HG02970 (cell line): ENCODE measurements around the gene KIF21B.

Experiments
- ATAC-seq: cut with Tn5 transposase; IDR thresholded peaks from one replicate; pipeline ENCODE4 v1.9.1; 2021; ENCODE audit warnings: mild to moderate bottlenecking, moderate library complexity, moderate number of reproducible peaks; ENCODE audit not compliant: unreplicated experiment, low FRiP score

The KIF21B gene

DNA sequence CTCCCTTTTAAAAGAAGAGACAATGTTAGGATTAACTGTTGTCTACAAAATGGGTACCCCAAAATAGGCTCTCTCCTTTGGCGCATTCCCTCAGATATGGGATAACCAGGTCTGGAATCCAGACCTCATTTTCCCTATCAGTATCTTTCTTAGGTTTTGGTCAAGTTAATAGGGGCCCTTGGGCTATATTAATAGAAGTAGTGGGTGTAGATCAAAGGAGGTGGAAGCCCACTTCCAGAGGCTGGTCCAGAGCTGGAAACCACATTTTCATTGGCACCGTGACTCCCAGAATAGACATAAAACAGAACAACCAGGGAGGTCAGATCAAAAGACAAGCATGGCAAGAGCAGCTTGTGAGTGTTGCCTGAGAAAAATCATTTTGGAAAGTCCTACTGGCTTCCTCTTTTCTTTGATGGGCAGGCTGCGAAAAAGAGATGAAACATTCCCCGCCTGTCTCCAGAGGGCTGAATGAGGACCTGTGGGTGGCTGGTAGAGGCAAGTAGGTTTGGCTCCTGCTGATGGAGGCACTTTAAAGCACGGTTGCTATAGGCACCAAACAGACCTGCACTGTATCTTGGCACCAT is 25.8 kb upstream of the KIF21B start:
- no peak for ATAC-seq

DNA sequence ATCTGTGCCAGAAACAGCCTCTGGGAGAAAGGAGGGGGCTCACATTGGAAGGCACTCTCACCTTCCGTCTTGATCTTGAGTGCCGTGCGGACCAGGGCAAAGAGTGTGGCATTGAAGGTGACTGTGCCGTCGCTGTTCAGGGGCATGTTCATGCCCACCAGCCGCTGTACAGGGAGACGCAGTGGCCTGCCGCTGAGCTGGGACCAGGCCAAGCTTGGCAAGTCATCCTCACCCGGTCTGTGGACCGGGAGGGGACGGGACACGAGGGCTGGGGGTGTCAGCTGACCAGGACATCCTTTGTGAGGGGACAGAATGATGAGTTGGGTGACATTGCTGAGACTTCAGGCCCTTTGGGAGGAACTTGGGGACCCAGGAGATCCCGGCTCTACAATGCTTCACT is 25.0 kb upstream of the KIF21B start:
- no peak for ATAC-seq

DNA sequence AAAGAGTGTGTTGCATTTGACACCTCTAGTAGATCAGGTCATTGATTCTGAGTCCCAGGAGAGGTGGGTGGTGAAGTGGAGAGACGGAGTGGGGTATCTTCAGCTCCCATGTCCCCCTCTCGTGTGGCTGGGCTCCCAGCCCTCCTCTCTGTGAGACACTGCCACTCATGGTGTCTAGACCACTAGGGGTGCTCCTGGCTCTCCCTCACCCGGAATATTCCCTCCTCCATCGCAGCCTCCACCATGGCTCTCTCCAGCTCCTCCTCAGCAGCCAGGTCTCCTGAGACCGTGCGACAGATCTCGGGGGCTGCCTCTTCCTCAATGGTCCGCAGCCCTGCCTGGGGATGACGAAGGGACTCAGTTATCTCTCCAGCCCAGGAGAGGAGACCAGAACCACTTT is 20.6 kb upstream of the KIF21B start:
- no peak for ATAC-seq

DNA sequence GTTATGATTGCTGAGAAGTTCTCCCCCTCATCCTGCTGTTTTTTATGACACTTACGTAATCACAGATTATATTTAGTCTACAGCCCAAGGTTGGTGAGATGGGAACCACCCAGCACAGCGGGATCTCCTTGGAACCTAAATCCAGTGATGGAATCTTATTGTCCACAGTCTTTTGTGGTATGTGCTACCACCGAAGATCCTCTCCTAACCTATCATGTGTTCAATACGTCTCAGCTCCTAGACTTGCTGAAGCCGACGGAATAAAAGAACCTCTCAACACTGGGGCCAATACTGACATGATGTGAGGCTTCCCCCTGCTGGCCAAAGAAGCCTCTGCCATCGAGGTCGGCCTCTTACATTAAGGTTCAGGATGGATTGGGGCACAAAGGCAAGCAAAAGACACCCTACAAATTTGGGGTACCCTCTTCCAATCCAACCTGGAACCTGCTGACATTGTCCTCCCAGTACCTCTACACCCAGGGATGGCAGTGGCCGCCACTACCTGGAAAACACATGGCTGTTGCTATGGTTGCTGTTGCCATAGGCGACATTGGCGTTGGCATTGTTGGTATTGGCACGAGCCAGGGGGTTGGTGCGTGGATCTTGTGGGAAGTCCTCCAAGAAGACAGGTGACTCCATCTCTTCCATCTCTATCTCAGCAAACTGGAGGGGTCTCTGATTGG is 19.4 kb upstream of the KIF21B start:
- ATAC-seq: no peak

DNA sequence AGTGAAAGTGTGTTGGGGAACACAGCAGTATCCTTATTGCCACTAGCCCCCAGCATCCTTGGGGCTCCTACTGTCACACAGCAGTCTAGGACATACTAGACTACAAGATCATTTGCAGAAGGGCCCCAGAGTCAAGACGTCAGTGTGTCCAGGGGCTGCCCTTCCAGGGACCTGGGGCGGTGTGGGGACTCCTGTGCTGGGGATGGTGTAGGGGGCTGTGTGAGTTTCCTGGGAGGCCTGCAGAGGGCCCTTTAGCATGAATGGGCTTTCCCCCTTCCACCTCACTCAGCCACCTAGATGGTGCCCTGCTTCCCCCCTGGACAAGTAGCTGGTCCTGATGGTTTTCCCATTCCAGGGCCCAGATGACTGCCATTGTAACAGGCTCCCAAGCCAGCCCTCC is 17.5 kb upstream of the KIF21B start:
- no peak for ATAC-seq

DNA sequence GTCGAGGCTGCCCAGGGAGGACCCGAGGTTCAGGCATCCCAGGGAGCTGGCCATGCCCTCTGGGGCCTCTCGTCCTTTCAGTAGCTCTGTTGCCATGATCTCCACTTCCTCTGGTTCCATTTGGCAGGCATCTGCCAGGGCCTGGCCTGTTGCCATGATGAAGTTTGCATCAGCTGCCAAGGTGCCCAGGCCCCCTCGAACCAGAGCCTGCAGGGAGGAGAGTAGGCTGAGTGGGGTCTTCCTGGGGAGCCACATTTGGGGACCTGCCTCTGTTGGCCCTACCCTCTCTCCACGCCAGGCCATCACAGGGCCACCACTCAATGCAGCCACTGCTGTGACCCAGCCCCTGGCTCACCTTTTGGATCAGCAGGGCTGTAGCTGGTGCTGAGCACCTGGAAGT is 16.4 kb upstream of the KIF21B start:
- no peak for ATAC-seq

DNA sequence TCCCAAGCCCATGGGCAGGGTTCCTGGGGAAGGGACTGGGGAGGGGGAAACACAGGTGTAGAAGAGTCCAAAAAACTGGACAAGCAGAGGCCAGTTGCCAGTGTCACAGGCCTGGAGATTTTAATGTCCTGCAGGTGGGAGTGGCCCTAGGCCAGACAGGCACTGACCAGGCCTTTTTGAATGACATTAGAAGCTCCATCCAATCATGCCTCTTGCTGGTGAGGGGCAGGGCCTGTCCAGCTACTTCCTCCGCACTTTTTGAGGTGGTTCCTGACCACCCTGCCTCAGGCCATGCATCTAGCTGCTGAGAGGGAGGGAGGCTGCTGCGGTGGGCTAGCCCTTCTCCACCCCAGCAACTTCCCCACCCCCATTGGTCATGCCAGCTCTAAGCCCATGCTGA is 15.9 kb upstream of the KIF21B start:
- ATAC-seq: no peak

DNA sequence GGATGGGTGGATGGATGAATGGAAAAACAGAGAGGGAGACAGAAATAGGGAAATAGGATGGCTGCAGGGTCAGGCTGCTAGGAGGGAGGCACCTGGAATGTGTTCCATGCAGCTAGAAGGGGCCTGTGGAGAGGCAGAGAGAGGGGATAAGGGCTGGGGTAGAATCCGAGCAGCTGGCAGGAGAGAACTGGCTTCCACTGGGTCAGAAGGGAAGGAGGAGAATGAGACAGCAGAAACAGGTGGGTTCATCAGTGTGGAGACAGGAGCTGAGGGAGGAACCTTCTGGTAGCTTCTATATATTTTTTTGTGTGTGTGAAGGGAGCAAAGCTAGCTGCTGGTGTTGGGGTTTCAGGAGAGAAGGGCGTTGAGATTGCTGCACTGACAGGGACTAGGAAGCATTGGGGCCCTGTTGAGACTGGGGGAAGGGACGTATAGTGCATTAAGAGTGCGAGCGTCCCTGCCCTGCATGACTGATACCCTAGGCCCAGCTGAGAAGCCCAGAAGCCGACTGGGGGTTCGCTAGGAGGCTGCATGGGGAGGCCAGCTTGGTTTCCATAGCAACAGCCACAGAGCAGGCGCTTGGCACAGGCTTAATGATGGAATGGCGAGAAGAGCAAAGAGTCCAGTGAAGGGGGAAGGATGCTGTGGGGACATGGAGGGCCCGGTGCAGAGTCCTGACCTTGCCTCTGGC is 14.8 kb upstream of the KIF21B start:
- ATAC-seq: no peak

DNA sequence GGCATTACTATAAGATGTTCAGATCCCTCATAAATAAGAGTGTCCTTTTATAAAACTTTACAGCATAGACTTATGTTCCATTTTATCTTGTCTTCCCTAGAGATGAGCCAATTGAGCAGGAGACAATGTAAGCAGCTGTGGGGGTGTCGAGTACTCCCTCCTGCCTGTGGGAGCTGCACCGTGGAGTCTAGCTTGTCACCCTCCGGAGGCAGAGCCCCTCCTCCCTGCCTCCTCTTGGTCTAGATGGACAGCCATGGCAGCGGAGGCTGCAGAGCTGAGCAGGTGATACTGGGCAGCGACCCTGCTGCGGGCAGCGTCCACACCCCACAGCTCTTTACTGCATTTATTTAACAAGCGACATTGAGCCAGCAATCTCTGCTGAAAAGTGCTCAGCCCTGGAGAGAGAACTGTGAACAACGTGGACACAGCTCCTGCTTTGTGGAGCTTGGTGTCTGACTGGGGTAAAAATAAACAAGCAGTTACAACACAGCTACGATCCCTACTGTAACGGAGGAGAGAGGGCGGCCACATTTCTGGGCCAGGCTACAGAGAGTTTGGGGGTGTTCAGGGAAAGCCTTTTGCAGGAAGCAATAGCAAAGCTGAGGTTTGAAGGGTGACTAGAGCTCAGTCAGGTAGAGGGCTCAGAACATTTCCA is 12.8 kb upstream of the KIF21B start:
- ATAC-seq: no peak

DNA sequence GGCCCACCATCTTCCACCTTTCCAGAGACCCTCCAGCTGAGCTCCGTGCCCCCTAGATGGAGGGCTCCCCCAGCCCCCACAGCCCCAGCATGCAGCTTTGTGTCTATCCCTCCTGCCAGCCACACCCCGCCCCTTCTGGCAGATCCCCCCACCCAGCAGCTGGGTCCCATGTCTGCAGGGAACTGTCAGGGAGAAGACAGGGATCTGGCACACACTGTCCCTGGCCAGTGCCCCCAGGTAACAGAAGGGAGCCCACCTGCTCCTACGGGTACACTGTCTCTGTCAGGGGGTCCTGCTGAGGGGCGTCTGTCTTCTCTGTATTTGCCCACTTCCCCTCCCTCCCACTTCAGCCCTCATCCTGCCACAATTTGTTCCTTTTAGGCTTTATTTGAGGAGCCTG is 11.2 kb upstream of the KIF21B start:
- ATAC-seq: no peak

DNA sequence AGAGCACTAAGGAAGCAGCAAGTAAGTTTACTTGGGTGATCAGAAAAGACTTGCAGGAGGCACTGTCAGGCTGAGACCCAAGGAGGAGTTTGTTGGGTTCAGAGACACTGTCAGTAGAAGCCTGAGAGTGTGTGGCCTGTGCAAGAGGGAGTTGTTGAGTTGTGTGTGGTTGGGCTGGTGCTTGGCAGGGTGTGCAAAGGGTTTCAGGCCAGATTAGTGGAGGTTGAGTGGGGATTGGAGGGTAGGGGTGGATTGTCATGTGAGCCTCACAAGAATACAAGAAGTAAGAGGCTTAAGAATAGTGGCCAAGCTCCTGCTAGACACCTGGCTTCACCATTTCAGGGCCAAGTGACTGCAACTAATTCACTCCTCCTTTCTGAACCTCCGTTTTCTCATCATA is 8.9 kb upstream of the KIF21B start:
- no peak for ATAC-seq

DNA sequence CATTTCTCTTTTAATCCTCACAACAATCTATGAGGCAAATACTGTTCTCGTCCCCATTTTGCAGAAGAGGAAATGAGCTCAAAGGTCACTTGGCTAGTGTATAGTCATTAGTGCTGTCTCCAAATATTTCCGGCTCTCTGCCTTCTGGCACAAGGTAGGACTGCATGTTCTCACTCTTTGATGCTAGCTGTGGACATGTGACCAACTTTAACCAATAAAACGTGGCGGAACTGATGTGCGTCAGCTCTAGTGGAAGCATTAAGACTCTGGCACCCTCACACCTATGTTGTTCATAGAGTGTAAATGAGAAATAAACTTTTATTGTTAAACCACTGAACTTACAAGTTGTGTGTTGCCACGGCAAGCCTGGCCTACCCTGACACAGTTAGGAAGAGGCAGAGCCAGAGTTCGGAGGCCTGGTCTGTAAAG is 5.0 kb upstream of the KIF21B start:
- no peak for ATAC-seq

DNA sequence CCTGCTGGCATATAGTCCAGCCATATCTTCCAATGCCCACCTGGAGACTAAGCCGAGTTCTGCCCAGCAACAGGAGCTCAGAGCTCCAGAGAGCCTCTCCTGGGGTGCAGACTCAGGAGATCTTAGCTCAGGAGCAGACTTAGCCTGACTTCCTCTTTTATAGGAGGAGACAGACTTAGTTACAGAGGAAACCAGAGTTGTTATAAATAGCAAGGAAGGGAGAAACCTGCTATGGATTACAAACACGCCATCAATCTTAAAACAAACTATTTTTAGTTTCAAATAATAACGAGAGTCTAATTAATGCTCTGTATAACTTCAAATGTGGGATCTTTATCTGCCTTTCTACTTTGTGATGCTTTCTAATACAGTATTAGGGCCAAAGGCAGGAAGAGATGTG is 3.3 kb upstream of the KIF21B start:
- ATAC-seq: no peak

DNA sequence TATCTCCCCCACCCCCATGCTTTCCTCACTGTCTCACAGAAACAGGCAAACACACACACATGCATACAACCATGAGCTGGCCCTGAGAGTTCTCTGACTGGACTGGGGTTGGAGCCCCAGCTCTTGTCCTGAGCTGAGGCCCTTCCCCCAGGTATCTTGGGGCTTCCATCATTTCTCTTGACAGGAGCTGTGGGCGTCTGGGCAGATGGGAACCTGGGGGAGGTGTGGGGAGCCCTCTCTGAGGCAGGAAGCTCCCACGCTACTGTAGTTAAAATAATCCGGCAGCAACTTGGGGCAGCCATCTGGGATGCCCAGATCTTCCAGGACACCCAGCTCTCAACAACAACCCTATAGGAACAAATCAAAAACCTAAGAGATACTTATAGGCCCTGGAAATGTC is 2.7 kb upstream of the KIF21B start:
- no peak for ATAC-seq

DNA sequence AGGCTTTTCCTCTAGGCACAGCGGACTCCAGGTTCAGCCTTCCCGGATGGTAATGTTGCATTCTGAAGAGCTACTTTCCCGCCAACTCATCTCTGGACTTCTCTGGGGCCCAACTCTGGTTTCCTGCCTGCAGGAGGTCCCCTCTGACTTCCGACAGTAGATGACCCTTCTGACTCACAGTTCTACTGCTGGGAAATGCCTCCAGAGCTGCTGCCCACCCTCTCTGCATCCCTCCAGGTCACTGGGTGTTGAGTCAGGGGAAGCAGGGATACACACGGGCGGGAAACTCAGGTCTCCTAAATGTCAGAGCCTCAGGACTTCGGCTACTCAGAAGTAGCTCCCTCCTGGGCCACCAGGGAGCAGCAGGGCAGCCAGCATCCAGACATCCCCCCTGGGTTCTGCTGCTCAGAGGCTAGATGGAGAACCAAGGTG is 2.1 kb upstream of the KIF21B start:
- no peak for ATAC-seq

DNA sequence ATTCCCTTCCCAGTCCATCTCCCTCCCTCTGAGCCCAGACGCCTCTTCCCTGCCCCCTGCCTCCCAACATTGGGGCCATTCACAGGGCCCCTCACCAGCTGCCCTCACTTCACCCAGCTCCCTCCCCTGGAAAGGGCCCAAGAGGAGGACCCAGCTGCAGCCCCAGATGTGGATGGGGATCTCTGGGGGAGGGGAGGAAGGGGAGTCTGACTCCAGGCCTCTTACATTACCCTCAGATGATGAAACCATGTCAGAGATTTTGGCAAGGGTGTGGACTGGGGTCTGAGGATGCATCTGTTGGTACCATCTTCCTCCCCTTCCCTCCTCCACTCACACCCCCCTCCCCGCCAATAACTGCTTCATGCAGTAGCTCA is 1.1 kb upstream of the KIF21B start:
- no peak for ATAC-seq

DNA sequence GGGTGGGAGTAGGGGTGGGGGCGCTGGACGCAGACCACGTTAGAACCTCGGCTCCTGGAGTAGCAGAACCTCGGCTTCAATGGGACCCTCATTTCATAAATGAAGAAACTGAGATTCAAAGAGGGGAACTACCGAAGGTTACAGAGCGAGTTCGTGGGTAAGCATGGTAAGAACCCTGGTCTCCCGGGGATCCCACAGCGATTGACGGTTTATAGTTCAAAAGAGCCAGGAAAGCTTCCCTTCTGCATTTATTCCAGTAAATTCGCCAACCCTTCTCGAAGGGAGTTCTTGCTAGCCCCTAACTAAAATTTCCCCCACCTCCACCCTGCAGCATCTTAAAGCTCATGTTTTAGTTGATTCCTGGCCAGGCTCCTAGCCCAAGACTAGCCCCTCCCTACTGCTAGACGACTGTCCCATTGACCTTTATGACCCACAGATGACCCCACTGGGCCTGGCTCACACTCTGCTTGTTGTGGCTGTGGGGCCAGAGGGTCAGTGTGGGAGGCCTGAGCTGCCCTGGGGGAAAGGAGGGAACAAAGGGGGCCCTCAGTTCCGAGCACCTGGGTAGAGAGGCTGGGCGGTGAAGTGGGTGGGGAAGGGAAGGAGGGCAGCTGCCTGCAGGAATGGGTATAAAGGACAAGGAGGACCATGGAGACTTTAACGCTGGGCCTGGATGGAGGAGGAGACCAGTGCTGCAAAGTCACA is 558 bp upstream of the KIF21B start:
- ATAC-seq: no peak

DNA sequence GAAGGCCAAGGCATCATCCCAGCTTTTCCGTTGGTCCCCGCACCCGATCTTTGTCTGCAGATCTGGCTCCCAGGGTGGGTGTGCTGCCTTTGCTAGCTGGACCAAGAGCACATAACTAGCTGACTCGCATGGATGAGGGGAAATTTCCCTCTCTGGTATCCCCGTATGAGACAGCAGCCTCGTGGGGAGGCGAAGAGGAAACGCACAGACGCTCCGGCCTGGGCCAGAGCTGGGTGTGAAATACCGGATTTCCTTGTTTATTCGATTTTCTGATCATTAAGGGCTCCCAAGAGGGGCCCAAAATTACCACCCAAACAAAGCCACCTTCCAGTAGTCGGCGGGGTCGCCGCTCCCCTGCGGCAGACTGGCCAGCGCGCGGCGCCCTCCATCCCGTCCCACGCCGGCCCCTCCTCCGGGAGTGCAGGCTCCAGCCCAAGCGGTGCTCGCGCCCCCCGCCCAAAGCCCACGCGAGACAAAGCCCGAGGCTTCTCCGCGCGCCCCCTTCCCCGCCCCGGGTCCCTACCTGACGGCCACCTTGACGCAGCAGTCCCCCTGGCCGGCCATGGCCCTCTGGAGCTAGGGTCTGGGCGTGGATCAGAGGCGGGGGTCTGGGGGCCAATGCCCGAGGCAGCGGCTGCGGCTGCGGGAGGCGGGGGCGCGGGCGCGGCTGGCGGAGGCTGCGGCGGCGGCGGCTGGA is 546 bp downstream of the KIF21B start:
- no peak for ATAC-seq

DNA sequence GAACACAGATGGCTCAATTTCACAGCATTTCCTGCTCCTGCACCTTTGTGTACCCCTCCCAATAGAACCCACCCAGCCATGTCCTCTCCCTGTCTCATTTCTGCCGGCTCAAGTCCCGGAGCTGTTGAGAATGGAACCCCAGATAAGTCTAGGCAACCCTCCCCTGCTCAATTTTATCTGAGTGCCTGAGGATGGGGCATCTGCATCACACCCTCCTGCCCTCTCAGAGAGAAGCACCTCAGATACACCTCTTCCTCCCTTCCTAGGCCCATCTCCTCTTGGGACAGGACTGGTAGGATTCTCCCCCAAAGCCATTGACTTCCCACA is 1.1 kb downstream of the KIF21B start:
- ATAC-seq: no peak

DNA sequence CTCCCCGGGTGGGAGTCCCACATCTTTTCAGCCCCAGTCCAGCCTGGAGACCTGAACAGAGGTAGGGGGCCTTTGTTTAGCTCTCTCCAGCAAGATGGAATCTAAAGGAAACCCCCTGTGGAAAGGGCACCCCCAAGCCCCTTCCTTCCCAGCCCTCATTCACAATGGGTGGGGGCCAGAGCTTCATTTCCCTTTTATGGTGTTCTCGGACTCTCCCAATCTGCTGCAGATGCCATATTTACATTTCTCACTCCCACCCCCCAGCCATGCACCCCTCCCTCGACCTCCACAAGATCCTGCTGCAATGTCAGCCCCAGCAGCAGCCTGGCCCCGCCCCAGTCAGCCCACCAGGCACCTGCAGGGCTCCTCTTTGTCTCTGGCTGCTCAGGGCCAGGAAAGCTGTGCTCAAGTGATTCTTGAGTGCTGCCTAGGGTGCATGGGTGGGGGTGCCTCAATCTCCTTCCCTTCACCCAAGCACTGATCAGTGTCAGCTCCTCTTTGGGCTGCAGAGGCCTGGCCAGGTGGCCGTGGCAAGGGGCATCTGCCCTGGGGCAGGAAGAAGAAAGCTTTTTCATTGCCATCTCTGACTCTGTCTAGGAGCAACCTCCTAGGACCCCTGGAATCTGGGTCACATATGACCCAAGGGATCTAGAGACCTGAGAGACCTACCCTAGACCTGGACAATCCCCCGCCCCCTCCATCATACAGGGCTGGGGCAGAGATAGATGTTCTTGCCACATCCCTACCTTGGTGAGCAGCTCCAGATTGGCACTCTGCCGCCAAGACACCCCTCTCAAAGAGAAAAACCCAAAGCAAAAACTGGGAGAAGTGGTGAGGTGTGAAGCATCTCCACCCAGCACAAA is 1.7 kb downstream of the KIF21B start:
- no peak for ATAC-seq
